Natural killer cell treated with Interleukin-12 subunit alpha and Interleukin-12 subunit beta and Interleukin-15 and Interleukin-18, amount 100 ng/mL, for 72 hours (primary cell): ENCODE data around the gene TMED5. TPM values are rescaled to one million over a fixed set of nuclear protein-coding genes. Genes with fewer than 3 reads are reported as not detected.
"Not testable (repeated sequence)": the region's sequence is repeated elsewhere in the genome, so short reads cannot be mapped to it uniquely, and the experiment has no call there.

Source experiments
- ATAC-seq, 2 donors: fragments of 150-1000 bp; cut with Tn5 transposase in 1 of 2; sonication (Bioruptor Pico), chemical (Tn5 transposase) in 1 of 2; 2 replicates each; pipeline ENCODE4 v1.10.0; 2021
- DNase-seq: peaks from one replicate; pipeline ENCODE4 v3.0.0; 2022; ENCODE audit warnings: low spot score
- H3K27ac Mint-ChIP-seq, 2 donors: 1 replicate in 1 of 2; 2 replicates in 1 of 2; pipeline ENCODE4 v1.8.0; 2022; ENCODE audit warnings: mixed read lengths in 2 of 2, mild to moderate bottlenecking in 1 of 2, moderate library complexity in 1 of 2
- H3K27me3 Mint-ChIP-seq, 2 donors: 1 replicate in 1 of 2; 2 replicates in 1 of 2; pipeline ENCODE4 v1.8.0; 2022; ENCODE audit warnings: mixed read lengths in 2 of 2
- H3K36me3 Mint-ChIP-seq: one replicate; pipeline ENCODE4 v1.8.0; 2022; ENCODE audit warnings: mixed read lengths
- H3K4me1 Mint-ChIP-seq, 2 donors: 1 replicate in 1 of 2; 2 replicates in 1 of 2; pipeline ENCODE4 v1.8.0; 2022; ENCODE audit warnings: low read depth in 2 of 2, mixed read lengths in 2 of 2, mild to moderate bottlenecking in 1 of 2
- H3K4me3 Mint-ChIP-seq: one replicate; pipeline ENCODE4 v1.8.0; 2022; ENCODE audit warnings: mixed read lengths
- H3K9me3 Mint-ChIP-seq: 2 replicates; pipeline ENCODE4 v1.8.0; 2022; ENCODE audit warnings: mixed read lengths
- total RNA-seq, 2 donors: library from RNA; stranded (reverse); gene quantifications; one replicate each; pipeline ENCODE4 v1.2.3, GENCODE V29; 2022

The TMED5 gene
- total RNA-seq, 2 donors from 2014 or later = 62.7 to 88.5 TPM

DNA sequence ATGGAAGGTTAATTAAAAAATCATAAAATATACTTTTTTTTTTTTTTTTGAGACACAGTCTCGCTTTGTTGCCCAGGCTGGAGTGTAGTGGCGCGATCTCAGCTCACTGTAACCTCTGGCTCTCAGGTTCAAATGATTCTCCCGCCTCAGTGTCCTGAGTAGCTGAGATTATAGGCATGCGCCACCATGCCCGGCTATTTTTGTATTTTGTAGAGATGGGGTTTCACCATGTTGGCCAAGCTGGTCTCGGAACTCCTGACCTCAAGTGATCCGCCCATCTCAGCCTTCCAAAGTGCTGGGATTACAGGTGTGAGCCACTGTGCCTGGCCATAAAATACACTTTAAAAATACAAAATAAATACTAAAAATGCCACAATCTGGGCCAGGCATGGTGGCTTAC is 16.9 kb downstream of the TMED5 start:
- Mint-ChIP-seq H3K4me1 (peaks cover 34 to 47% of the 10 kb centered on the region in 2 donors), H3K36me3 (peaks cover 15% of the 10 kb centered on the region)
- not testable (repeated sequence) for DNase-seq, H3K4me3 Mint-ChIP-seq, H3K27me3 Mint-ChIP-seq, H3K9me3 Mint-ChIP-seq, ATAC-seq, H3K27ac Mint-ChIP-seq

DNA sequence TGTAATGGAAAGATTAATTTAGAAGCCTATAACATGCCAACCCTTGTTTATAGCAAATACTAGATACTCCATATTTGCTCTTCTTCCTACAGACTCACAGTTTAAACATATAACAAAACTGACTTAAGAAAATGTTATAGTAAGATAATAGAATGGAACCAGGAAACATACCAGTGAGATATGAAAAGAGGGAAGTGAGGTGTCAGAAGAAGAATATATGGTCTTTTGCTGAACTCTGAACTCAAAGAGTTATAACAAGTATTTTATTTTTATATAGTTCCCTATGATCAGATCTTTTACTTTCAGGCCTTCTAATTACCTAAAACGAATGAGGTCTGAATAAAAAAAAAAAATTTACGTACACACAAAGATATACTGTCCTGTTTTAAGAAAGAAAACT is 20.9 kb downstream of the TMED5 start:
- no peak overlapping the region for H3K27ac Mint-ChIP-seq
- no peaks in the 10 kb centered on the region for H3K9me3 Mint-ChIP-seq
- no peak overlapping the region for H3K4me3 Mint-ChIP-seq
- DNase-seq (no peak), ATAC-seq (no peak)
- peaks cover 22 to 23% of the 10 kb centered on the region in 2 donors for H3K4me1 Mint-ChIP-seq
- H3K36me3 Mint-ChIP-seq = peaks cover 6% of the 10 kb centered on the region
- H3K27me3 Mint-ChIP-seq = no peaks in the 10 kb centered on the region

DNA sequence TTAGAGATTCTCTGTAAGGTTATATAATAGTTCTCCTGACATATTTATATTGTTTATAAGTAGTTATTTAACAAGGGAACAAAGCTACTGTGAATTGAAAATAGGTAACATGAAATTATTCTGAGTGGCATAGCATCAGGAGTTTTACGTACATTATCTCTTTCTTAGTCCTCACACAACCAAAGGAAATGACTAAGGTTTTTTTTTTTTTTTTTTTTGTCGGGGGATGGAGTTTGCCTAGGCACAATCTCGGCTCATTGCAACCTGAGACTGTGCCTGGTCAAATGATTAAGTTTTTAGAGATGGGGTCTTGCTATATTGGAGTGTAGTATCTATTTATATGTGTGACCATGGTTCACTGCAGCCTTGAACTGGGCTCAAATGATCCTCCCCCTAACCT is 24.9 kb downstream of the TMED5 start:
- ATAC-seq (peak; percentile 45 to 62), DNase-seq (no peak)
- H3K9me3 Mint-ChIP-seq = no peaks in the 10 kb centered on the region
- H3K27me3 Mint-ChIP-seq = no peaks in the 10 kb centered on the region
- H3K4me1 Mint-ChIP-seq = peaks cover 5 to 15% of the 10 kb centered on the region in 2 donors
- peak overlapping the region; percentile 25 to 31 for H3K27ac Mint-ChIP-seq
- H3K4me3 Mint-ChIP-seq = no peak overlapping the region
- peaks cover 12% of the 10 kb centered on the region for H3K36me3 Mint-ChIP-seq

DNA sequence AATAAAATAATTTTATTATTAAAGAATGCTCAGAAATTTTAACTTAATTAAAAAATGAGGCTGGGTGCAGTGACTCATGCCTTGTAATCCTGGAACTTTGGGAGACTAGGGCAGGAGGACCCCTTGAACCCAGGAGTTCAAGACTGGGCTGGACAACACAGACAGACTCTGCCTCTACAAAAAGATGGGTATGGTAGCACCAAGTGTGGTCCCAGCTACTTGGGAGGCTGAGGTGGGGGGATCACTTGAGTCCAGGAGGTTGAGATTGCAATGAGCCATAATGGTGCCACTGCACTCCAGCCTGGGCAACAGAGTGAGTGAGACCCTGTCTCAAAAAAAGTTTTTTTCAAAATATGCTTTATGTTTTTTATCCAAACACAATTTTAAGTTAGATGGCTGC is 25.3 kb downstream of the TMED5 start:
- H3K36me3 Mint-ChIP-seq = peaks cover 12% of the 10 kb centered on the region
- no peak overlapping the region for H3K27ac Mint-ChIP-seq
- no peaks in the 10 kb centered on the region for H3K27me3 Mint-ChIP-seq
- H3K9me3 Mint-ChIP-seq = no peaks in the 10 kb centered on the region
- ATAC-seq = no peak
- no peak for DNase-seq
- peaks cover 5 to 15% of the 10 kb centered on the region in 2 donors for H3K4me1 Mint-ChIP-seq
- no peak overlapping the region for H3K4me3 Mint-ChIP-seq

DNA sequence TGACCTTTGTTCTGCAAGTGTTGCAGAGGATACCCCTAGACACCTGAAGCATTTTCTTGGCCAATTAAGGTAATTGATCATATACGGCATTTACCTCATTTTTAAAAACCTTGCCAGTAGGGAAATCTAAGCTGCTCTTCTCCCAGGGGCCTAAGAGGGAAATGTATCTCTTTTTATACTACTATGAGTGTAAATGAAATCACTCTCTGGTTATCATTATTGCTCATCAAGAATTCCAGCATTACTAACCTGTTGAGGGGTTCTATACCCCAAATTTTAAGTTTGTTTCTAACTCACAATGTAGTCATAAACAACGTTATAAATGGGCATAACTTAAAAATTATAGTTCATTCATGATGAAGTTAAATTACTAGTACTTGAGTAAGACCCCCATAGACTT is 27.4 kb downstream of the TMED5 start:
- Mint-ChIP-seq H3K36me3 (peaks cover 23% of the 10 kb centered on the region), H3K27ac (peak overlapping the region in 1 of 2 donors; percentile 28), H3K27me3 (no peaks in the 10 kb centered on the region), H3K9me3 (no peaks in the 10 kb centered on the region), H3K4me1 (peaks cover 9 to 22% of the 10 kb centered on the region in 2 donors), H3K4me3 (no peak overlapping the region)
- DNase-seq = no peak
- no peak for ATAC-seq

DNA sequence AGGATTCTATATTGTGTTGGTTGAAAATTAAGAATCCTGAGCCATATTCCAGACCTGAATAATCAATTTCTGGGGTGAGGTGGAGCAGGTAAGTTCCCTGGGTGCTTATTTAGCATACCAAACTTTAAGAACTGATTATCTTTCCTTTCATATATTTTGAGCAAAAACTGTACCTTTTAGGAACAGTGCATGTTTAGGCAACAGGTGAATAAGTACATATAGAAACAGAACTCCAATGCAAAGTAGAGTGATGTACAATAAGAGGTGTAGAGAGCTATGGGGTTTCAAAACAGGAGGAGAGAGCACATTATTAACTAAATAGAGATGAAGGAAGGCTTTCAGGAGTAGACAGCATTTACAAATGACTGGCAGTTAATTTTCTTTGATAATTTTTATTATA is 28.7 kb downstream of the TMED5 start:
- Mint-ChIP-seq H3K4me3 (no peak overlapping the region), H3K36me3 (peaks cover 27% of the 10 kb centered on the region), H3K27ac (peak overlapping the region in 1 of 2 donors; percentile 6), H3K4me1 (peaks cover 13 to 36% of the 10 kb centered on the region in 2 donors), H3K27me3 (no peaks in the 10 kb centered on the region), H3K9me3 (no peaks in the 10 kb centered on the region)
- ATAC-seq (no peak), DNase-seq (no peak)

DNA sequence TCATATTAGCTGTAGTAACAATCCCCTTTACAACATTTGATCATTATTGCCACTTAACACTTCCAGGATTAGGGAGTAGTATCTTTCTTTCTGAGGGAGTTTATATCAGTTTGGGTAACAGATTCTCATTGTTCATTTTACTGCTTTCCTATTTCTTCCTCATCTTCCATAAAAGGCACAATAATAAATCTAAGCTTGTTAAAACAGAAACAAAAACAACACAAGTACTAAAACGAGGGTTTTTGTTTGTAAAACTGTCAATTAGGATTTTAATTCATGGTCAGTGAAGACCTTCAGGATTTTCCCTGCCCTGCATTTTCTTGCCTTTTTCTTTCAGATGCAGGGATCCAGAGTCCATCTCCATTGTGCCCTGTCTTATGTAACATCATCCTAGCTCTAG is 29.5 kb downstream of the TMED5 start:
- H3K4me1 Mint-ChIP-seq = peaks cover 8 to 33% of the 10 kb centered on the region in 2 donors
- ATAC-seq = no peak
- no peak for DNase-seq
- no peaks in the 10 kb centered on the region for H3K27me3 Mint-ChIP-seq
- H3K36me3 Mint-ChIP-seq = peaks cover 22% of the 10 kb centered on the region
- H3K4me3 Mint-ChIP-seq = no peak overlapping the region
- peak overlapping the region; percentile 0 to 6 for H3K27ac Mint-ChIP-seq
- H3K9me3 Mint-ChIP-seq = no peaks in the 10 kb centered on the region

DNA sequence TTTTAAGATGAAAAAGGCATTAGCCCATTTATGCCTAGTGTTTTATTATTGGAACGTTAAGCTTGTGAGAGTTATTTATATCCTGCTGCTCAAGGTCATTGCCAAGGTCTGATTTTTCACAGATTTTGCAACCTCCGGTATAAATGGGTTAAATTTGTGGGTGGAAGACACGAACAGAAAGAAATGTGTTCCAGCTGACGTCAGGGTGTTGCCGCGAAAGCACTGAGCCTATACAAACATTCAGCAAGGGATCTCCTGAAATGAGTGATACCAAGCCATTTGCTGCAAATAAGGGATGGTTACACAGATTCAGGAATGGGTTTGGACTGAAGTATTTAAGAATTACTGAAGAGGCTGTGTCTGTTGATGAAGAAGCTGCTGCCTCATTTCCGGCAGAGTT is 32.2 kb downstream of the TMED5 start:
- no peak overlapping the region for H3K4me3 Mint-ChIP-seq
- ATAC-seq = no peak
- no peaks in the 10 kb centered on the region for H3K9me3 Mint-ChIP-seq

DNA sequence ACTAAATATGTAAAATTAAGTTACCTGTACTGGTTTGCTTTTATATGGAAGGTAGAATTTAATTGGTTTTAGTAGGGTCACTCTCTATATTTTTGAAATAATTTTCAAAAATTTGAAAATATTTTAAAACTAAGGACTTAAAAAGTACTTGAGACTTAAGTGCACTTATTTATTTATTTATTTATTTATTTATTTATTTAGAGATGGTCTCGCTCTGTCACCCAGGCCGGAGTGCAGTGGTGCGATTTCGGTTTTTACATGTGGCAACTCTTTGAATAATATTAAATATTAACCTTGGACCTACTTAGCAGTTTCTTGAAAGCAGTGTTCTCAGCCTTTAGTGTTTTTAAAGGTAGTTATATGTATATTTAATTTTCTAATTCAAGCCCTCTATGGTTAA is 36.4 kb downstream of the TMED5 start:
- Mint-ChIP-seq H3K27me3 (no peaks in the 10 kb centered on the region), H3K4me1 (peaks cover 14 to 20% of the 10 kb centered on the region in 2 donors), H3K4me3 (no peak overlapping the region), H3K9me3 (no peaks in the 10 kb centered on the region), H3K36me3 (peaks cover 16% of the 10 kb centered on the region), H3K27ac (no peak overlapping the region)
- DNase-seq = no peak
- no peak for ATAC-seq

More for the DNA sequence above, 32.2 kb downstream of the TMED5 start:
- Mint-ChIP-seq H3K4me1 (peaks cover 8 to 33% of the 10 kb centered on the region in 2 donors), H3K27me3 (no peaks in the 10 kb centered on the region), H3K27ac (peak overlapping the region; percentile 3 to 42), H3K36me3 (peaks cover 22% of the 10 kb centered on the region)
- no peak for DNase-seq

DNA sequence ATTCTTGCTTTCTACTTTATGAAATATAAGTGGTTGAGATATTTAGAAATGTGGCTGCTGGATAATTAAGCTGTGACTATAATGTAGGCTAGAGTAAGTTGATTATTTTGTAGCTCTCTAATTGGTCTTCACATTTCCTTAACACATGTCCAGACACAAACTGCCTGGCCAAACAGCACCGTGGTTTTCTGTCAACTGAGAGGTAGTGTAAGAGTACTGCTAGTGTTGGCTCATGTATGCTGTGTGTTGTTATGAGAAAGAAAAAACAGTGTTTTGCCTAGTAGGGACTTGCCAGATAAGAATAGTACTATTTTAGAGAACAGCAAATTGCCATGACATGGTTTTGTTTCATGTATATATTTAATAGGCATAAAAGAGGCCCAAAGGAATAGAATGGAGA is 37.1 kb downstream of the TMED5 start:
- H3K36me3 Mint-ChIP-seq = peaks cover 13% of the 10 kb centered on the region
- no peaks in the 10 kb centered on the region for H3K9me3 Mint-ChIP-seq
- H3K4me3 Mint-ChIP-seq = no peak overlapping the region
- H3K27ac Mint-ChIP-seq = no peak overlapping the region
- DNase-seq (no peak), ATAC-seq (no peak)
- peaks cover 13 to 16% of the 10 kb centered on the region in 2 donors for H3K4me1 Mint-ChIP-seq
- H3K27me3 Mint-ChIP-seq = no peaks in the 10 kb centered on the region

DNA sequence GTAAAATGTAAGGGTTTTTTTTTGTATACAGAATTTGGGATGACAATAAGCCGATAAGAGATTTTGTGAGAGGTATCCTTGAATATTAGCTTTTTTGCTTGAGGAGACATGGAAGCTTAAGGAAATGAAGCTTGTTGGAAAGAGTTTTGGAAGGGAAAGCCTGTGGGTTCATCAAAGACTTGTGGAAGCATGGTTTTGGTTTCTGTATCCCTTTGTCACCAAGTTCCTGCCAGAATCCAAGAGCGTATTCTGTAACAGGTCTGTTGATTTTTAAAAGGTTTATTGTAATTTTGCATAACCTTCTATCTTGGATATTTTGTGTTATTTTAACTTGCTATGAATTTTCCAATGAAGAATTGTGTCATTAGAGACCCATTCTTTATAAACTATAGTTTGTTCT is 38.1 kb downstream of the TMED5 start:
- Mint-ChIP-seq H3K4me1 (peaks cover 6 to 7% of the 10 kb centered on the region in 2 donors), H3K27ac (no peak overlapping the region), H3K36me3 (peaks cover 5% of the 10 kb centered on the region), H3K27me3 (no peaks in the 10 kb centered on the region), H3K4me3 (no peak overlapping the region), H3K9me3 (no peaks in the 10 kb centered on the region)
- DNase-seq (no peak), ATAC-seq (no peak)

DNA sequence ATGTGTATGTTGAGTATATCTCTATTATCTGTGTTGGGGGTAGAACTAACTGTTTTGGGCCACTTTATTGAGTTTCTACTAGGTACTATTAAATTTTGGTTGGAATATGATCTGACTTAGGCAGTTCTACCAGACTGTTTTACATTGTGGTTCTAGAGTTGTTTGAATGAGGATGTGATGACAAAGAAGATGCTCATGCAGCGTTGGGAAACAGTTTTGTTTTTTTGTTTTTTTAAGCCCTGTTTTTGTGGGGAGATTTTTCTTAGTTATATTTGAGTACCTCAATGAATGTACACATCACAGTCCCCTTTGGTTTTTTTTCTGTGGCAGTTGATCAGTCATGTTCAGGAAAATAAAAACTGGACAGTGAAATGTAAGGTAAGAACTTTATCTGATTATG is 40.1 kb downstream of the TMED5 start:
- DNase-seq = no peak
- peaks cover 12% of the 10 kb centered on the region for H3K36me3 Mint-ChIP-seq
- peak overlapping the region in 1 of 2 donors; percentile 42 for H3K27ac Mint-ChIP-seq
- no peak for ATAC-seq
- no peak overlapping the region for H3K4me3 Mint-ChIP-seq
- H3K27me3 Mint-ChIP-seq = no peaks in the 10 kb centered on the region
- no peaks in the 10 kb centered on the region for H3K9me3 Mint-ChIP-seq
- peaks cover 0 to 6% of the 10 kb centered on the region in 2 donors for H3K4me1 Mint-ChIP-seq

DNA sequence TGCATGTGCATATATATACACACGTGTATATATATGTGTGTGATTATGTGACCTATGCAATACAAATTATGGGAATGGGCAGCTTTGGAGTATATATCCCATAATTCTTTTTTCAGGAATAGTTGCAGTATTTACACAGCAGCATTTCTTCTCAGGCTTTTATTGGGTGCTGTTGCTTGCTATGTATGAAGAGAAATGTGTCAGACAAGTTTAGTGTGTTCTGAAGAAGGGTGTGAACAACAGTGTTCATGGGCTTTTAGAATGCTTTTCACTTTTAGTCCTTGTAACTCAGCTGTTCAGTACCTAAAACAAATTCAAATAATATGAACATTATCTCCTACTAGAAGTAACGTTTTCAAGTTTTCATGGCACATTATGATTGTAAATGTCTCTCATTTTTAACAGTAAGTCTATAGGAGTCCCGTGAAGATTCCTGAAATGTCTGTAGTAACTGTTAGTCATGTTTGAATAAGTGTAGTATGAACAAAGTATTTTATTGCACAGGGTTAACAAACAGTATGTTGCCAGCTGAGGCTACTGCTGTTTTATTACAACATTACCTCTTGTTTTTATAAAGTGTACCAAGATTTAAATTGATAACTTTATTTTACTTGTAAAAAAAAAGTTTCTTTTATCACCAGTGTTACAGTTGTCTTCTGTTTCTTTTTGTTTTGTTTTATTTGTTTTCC is 42.5 kb downstream of the TMED5 start:
- peaks cover 0 to 6% of the 10 kb centered on the region in 2 donors for H3K4me1 Mint-ChIP-seq
- no peak for ATAC-seq
- no peak for DNase-seq
- no peaks in the 10 kb centered on the region for H3K27me3 Mint-ChIP-seq
- H3K4me3 Mint-ChIP-seq = no peak overlapping the region
- H3K27ac Mint-ChIP-seq = no peak overlapping the region
- peaks cover 12% of the 10 kb centered on the region for H3K36me3 Mint-ChIP-seq
- H3K9me3 Mint-ChIP-seq = no peaks in the 10 kb centered on the region

DNA sequence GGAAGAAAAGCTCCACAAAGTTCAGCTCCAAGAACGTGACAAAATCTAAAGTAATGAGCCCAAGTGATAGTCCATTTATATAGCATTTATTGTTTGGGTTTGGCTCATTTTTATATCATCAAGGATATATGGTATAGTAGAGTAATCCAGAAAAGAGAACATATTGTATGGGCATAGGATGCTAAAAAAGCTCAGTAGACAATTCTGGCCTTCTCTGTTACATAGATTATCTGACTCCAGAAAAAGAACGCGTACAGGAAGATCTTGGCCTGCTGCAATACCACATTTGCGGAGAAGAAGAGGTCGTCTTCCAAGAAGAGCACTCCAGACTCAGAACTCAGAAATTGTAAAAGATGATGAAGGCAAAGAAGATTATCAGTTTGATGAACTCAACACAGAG is 43.8 kb downstream of the TMED5 start:
- DNase-seq (no peak), ATAC-seq (no peak)
- H3K4me3 Mint-ChIP-seq = no peak overlapping the region
- H3K4me1 Mint-ChIP-seq = peaks cover 0 to 6% of the 10 kb centered on the region in 2 donors
- H3K9me3 Mint-ChIP-seq = no peaks in the 10 kb centered on the region
- H3K27me3 Mint-ChIP-seq = no peaks in the 10 kb centered on the region
- H3K27ac Mint-ChIP-seq = peak overlapping the region in 1 of 2 donors; percentile 10
- peaks cover 12% of the 10 kb centered on the region for H3K36me3 Mint-ChIP-seq

DNA sequence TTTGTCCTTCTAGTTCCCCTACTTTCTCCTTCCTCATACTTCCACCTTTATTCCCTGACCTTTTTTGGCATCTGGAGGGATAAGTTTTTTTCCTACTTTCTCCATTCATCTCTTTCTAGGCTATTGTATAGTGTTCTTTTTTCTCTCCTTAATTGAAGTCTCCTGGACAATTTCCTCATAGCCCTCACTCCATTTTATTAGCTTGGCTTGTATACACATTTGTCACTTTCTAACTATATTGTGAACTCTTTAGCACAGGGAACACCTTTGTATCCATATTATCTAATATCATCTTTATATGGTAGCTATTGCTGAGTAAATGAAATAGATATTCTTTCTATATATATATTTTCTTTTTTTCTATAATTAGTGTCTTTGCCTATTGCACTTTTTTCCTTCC is 47.6 kb downstream of the TMED5 start:
- Mint-ChIP-seq H3K4me1 (no peaks in the 10 kb centered on the region), H3K27me3 (no peaks in the 10 kb centered on the region), H3K36me3 (peaks cover 7% of the 10 kb centered on the region), H3K4me3 (no peak overlapping the region), H3K9me3 (no peaks in the 10 kb centered on the region), H3K27ac (no peak overlapping the region)
- ATAC-seq (no peak), DNase-seq (no peak)
